Measurements from ENCODE around the gene PIK3C2G. TPM values are rescaled to one million over a fixed set of nuclear protein-coding genes. Genes with fewer than 3 reads are reported as not detected.

PIK3C2G gene
- total RNA-seq, 2 experiments from 2014 or later, result not detected

DNA sequence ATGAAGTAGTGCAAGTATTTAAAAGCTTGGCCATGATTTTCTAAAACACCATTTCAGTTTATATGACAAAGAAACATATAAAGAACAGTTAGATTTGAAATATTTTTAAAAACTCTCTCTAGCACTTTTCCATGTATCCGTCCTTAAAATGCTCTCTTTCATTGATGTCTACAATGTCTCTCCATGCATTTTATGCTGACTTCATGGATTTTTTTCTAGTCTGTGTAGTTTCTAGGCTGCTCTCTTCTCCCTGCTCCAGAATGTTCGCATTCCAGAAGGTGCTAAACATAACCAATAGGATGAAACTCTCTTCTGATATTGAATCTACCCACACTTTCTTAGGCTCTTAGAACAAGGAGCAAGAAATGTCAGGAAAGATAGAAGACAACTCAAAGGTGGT is 351.7 kb downstream of the PIK3C2G start:
- no peaks in the 10 kb centered on the region for H3K9me3 ChIP-seq (ENCODE audit: low read length)
- H3K79me2 ChIP-seq (ENCODE audit: insufficient read depth, low read depth, low read length), result no peaks in the 10 kb centered on the region
- POLR2A ChIA-PET, result no interaction called here

DNA sequence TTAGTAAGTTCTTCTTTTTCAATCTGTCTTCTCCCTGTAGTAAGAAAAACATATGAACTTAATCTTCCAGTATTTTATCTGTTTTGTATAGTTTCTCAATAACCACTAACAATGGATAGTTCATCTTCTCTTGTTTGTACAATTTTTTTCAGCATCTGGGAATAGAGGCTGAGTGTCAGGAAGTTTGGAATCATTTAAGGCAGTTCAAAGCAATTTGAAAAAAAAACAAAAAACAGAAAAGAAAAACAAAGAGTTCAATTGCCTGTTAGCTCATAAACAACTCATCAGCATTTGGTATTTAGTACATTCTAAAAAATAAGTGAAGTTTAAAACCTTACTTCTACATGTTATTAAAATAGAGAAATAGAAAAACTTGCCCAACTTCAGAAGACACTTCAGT is 359.7 kb downstream of the PIK3C2G start:
- Histone ChIP-seq H3K4me2 (ENCODE audit: low read length) (no peak overlapping the region), H3K27ac (ENCODE audit: low read depth, low read length, poor library complexity, severe bottlenecking) (no peak overlapping the region), H3K79me2 (ENCODE audit: insufficient read depth, low read depth, low read length) (no peaks in the 10 kb centered on the region), H3K9me2 (ENCODE audit: insufficient read depth, low read length) (no peaks in the 10 kb centered on the region), H3K4me3 (ENCODE audit: low read depth, low read length, poor library complexity, severe bottlenecking) (no peak overlapping the region), H2AFZ (ENCODE audit: low read length) (no peak overlapping the region), H3K36me3 (ENCODE audit: insufficient read depth, low read length) (no peaks in the 10 kb centered on the region), H3K4me1 (ENCODE audit: insufficient read depth, low read length, poor library complexity, severe bottlenecking) (no peaks in the 10 kb centered on the region), H4K20me1 (ENCODE audit: insufficient read depth, low read length) (no peaks in the 10 kb centered on the region), H3K9me3 (ENCODE audit: low read length) (no peaks in the 10 kb centered on the region)
- no peak for DNase-seq (ENCODE audit: low spot score)
- TF ChIP-seq CTCF (conservative IDR thresholded peaks at IDR 0.05; ENCODE audit: low read length) (no peak), EZH2phosphoT487 (IDR thresholded peaks at IDR 0.05; ENCODE audit: borderline replicate concordance, low read depth, low read length) (no peak)
- CTCF ChIA-PET (ENCODE audit: unreplicated experiment), result no interaction called here
- BruUV-seq (replicated peaks), result no TSS peak
- intact Hi-C loops (cut with micrococcal nuclease; ENCODE audit: unreplicated experiment), result no loop called here
- POLR2A ChIA-PET, result no interaction called here

More for the DNA sequence above, 351.7 kb downstream of the PIK3C2G start:
- DNase-seq (ENCODE audit: low spot score), result no peak
- CTCF ChIA-PET (ENCODE audit: unreplicated experiment), result no interaction called here
- no peaks in the 10 kb centered on the region for H3K9me2 ChIP-seq (ENCODE audit: insufficient read depth, low read length)
- H3K4me3 ChIP-seq (ENCODE audit: low read depth, low read length, poor library complexity, severe bottlenecking), result no peak overlapping the region
- no peak overlapping the region for H3K27ac ChIP-seq (ENCODE audit: low read depth, low read length, poor library complexity, severe bottlenecking)
- no peaks in the 10 kb centered on the region for H3K4me1 ChIP-seq (ENCODE audit: insufficient read depth, low read length, poor library complexity, severe bottlenecking)
- no peak overlapping the region for H2AFZ ChIP-seq (ENCODE audit: low read length)
- TF ChIP-seq EZH2phosphoT487 (IDR thresholded peaks at IDR 0.05; ENCODE audit: borderline replicate concordance, low read depth, low read length) (no peak), CTCF (conservative IDR thresholded peaks at IDR 0.05; ENCODE audit: low read length) (no peak)
- no TSS peak for BruUV-seq (replicated peaks)
- no peaks in the 10 kb centered on the region for H4K20me1 ChIP-seq (ENCODE audit: insufficient read depth, low read length)
- no peak overlapping the region for H3K4me2 ChIP-seq (ENCODE audit: low read length)
- H3K36me3 ChIP-seq (ENCODE audit: insufficient read depth, low read length), result no peaks in the 10 kb centered on the region
- intact Hi-C loops (cut with micrococcal nuclease; ENCODE audit: unreplicated experiment), result no loop called here

DNA sequence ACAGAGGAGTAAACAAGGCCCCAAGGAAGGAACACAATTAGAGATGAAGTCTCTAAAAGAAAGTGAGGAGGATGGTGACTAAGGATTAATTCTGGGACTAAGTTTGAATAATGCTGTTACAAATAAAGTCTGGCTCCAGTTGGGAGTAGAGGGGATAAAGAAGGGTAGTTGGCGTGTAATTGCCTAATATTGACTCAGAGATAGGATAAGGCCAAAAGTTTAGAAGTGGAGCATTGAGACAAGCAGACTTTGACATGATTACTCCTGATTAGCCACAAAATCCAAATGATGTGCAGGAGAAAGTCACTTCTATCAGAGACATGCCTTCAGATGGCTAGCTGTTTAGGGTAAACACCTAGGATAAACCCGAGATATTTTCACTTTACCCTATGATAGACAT is 368.1 kb downstream of the PIK3C2G start:
- POLR2A ChIA-PET, result interaction anchor here (0.5 kb wide), 1 partner anchor 163 kb away, joined by 3 read pairs; no protein-coding TSS in a partner anchor
- no peak overlapping the region for H3K4me3 ChIP-seq (ENCODE audit: low read depth, low read length, poor library complexity, severe bottlenecking)
- no peaks in the 10 kb centered on the region for H3K36me3 ChIP-seq (ENCODE audit: insufficient read depth, low read length)
- H3K27ac ChIP-seq (ENCODE audit: low read depth, low read length, poor library complexity, severe bottlenecking), result no peak overlapping the region
- no TSS peak for BruUV-seq (replicated peaks)
- CTCF ChIA-PET (ENCODE audit: unreplicated experiment), result no interaction called here
- no peaks in the 10 kb centered on the region; the same call in 1 of the 2 replicates for H3K9me3 ChIP-seq (ENCODE audit: low read length)
- no peaks in the 10 kb centered on the region for H3K4me1 ChIP-seq (ENCODE audit: insufficient read depth, low read length, poor library complexity, severe bottlenecking)
- DNase-seq (ENCODE audit: low spot score), result no peak
- TF ChIP-seq CTCF (conservative IDR thresholded peaks at IDR 0.05; ENCODE audit: low read length), result no peak
- no peak for TF ChIP-seq EZH2phosphoT487 (IDR thresholded peaks at IDR 0.05; ENCODE audit: borderline replicate concordance, low read depth, low read length)
- no peaks in the 10 kb centered on the region for H3K79me2 ChIP-seq (ENCODE audit: insufficient read depth, low read depth, low read length)
- H3K9me2 ChIP-seq (ENCODE audit: insufficient read depth, low read length), result no peaks in the 10 kb centered on the region
- H2AFZ ChIP-seq (ENCODE audit: low read length), result no peak overlapping the region
- no peak overlapping the region for H3K4me2 ChIP-seq (ENCODE audit: low read length)
- intact Hi-C loops (cut with micrococcal nuclease; ENCODE audit: unreplicated experiment), result no loop called here
- no peaks in the 10 kb centered on the region for H4K20me1 ChIP-seq (ENCODE audit: insufficient read depth, low read length)
